Stomach smooth muscle (tissue), 2 donors: ENCODE data around the gene WDR91.

Experiments used
- H3K27ac ChIP-seq: one replicate; pipeline ENCODE4 v1.7.0; 2013; ENCODE audit warnings: mild to moderate bottlenecking, low read length, inconsistent platforms
- H3K27me3 ChIP-seq, 2 donors: one replicate each; pipeline ENCODE4 v1.7.0; 2013; ENCODE audit warnings: low read length in 2 of 2; ENCODE audit not compliant: insufficient read depth in 2 of 2, control insufficient read depth in 1 of 2
- H3K36me3 ChIP-seq, 2 donors: one replicate each; pipeline ENCODE4 v1.7.0; 2013; ENCODE audit warnings: low read length in 2 of 2; ENCODE audit not compliant: control insufficient read depth in 2 of 2, insufficient read depth in 2 of 2
- H3K4me1 ChIP-seq: one replicate; pipeline ENCODE4 v1.7.0; 2013; ENCODE audit warnings: low read length; ENCODE audit not compliant: control insufficient read depth, insufficient read depth
- H3K4me3 ChIP-seq, 2 donors: one replicate each; pipeline ENCODE4 v1.7.0; 2013; ENCODE audit warnings: low read length in 2 of 2
- H3K9ac ChIP-seq, 2 donors: one replicate each; pipeline ENCODE4 v1.7.0; 2013; ENCODE audit warnings: low read length in 2 of 2, mild to moderate bottlenecking in 1 of 2
- H3K9me3 ChIP-seq, 2 donors: one replicate each; pipeline ENCODE4 v1.7.0; 2013; ENCODE audit warnings: low read length in 2 of 2; ENCODE audit not compliant: control insufficient read depth in 2 of 2
- donor health status: healthy.
- donor health status: Pancreatic carcinoma.

WDR91 gene

DNA sequence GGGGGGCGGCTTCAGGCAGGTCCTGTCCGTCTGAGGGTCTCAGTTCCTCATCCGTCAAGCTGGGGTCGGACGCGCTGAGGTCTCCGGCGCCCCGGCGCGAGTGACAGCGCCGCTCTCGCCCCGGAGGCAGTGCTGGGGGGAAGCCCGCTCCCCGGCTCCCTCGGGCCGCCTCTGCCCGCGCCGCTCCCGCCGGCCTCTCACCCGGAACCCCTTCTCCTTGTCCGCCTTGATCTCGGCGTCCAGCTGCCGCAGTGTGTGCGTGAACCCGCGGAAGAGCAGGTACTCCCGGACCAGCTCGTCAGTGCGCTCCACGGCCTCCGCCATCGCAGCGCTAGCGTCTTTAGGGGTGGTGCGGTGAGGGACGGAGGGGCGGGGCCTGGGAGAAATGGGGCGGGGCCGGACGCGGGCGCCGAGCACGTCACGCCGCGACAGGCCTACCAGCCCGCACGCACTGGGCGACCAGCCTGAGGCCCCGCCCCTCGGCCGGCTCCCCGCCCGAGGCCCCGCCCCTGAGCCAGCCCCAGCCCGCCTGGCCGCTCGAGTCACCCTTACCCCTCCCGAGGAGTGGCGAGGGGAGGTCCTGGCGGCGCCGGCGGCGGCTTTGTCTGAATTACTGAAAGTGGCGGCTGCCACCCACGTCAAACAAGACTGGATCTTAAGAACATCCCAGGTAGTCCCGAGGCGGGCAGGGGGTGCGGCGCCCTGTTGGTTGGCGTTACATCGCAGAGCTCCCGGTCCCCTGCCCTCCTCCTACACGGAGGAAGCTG lies at the start of gene WDR91:
WDR91 (minus strand) TSS at position 348 of the 767 bp plus-strand sequence; CDS start at position 324, 24 bp downstream.
- H3K9ac ChIP-seq = peak within 1 kb of the TSS; percentile 78 to 93
- peak within 1 kb of the TSS; percentile 87 to 92 for H3K4me3 ChIP-seq
- H3K27ac ChIP-seq = peak within 1 kb of the TSS; percentile 92
- no peaks in the 10 kb centered on the region for H3K27me3 ChIP-seq
- H3K9me3 ChIP-seq = no peaks in the 10 kb centered on the region
- H3K4me1 ChIP-seq = peaks cover 19% of the 10 kb centered on the region
- peaks cover 0 to 6% of the 10 kb centered on the region in 2 donors for H3K36me3 ChIP-seq

DNA sequence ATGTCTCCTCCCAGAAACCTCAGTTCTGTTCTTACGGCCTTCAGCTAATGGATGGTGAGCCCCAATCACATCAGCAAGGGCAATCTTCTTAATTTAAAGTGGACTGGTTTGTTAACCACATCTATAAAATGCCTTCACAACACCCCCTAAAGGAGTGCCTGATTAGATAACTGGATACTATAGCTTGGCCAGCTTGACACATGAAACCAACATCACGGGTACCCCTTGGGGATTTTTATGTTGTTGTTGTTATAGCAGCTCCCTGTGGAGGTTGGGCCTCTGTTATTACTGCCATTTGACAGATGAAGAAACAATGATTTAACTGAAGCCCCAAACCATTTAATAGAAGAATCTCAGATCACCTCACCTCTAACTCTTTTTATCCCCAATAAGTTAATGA lies 49.1 kb upstream of the WDR91 start:
- Histone ChIP-seq H3K36me3 (no peaks in the 10 kb centered on the region), H3K9ac (no peak overlapping the region), H3K27ac (no peak overlapping the region), H3K4me1 (peaks cover 7% of the 10 kb centered on the region), H3K27me3 (no peaks in the 10 kb centered on the region), H3K9me3 (peaks cover 0 to 2% of the 10 kb centered on the region in 2 donors), H3K4me3 (no peak overlapping the region)

GRCh38 chr7:135259702-135260101 lies 48.4 kb upstream of the WDR91 start:
- Histone ChIP-seq H3K9ac (no peak overlapping the region), H3K27ac (no peak overlapping the region), H3K27me3 (no peaks in the 10 kb centered on the region), H3K9me3 (no peaks in the 10 kb centered on the region), H3K36me3 (no peaks in the 10 kb centered on the region), H3K4me1 (peaks cover 12% of the 10 kb centered on the region), H3K4me3 (no peak overlapping the region)

- no peak overlapping the region for H3K9ac ChIP-seq
- H3K27ac ChIP-seq = no peak overlapping the region
- no peaks in the 10 kb centered on the region for H3K9me3 ChIP-seq
- H3K36me3 ChIP-seq = no peaks in the 10 kb centered on the region
- no peak overlapping the region for H3K4me3 ChIP-seq
- H3K4me1 ChIP-seq = peaks cover 23% of the 10 kb centered on the region
- H3K27me3 ChIP-seq = no peaks in the 10 kb centered on the region
These were observed 47.3 kb upstream of the WDR91 start for GRCh38 chr7:135258585-135258984.

DNA sequence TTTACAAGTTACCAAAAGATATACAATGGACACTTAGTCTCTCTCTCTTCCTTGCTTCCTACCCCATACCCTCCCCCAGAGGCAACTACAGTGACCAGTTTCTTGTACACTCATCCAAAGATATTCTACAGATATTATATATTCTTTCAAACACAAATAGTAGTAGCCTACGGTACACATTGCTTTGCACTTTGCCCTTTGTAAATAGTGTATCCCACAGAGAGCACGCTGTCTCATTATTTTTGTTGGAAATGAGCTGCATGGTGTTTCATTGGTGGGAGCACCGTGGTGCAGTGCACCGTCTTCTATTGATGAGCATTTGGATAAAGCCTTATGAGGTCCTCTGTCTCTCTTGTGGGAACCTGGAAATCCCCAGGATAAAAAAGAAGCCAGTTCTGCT lies 46.5 kb upstream of the WDR91 start:
- no peaks in the 10 kb centered on the region for H3K9me3 ChIP-seq
- H3K9ac ChIP-seq = no peak overlapping the region
- no peak overlapping the region for H3K4me3 ChIP-seq
- no peaks in the 10 kb centered on the region for H3K36me3 ChIP-seq
- no peak overlapping the region for H3K27ac ChIP-seq
- H3K4me1 ChIP-seq = peaks cover 26% of the 10 kb centered on the region
- H3K27me3 ChIP-seq = no peaks in the 10 kb centered on the region

GRCh38 chr7:135253851-135254771 lies 42.8 kb upstream of the WDR91 start:
- Histone ChIP-seq H3K27ac (peak overlapping the region; percentile 86), H3K27me3 (no peaks in the 10 kb centered on the region), H3K9ac (peak overlapping the region; percentile 41 to 69), H3K4me1 (peaks cover 19% of the 10 kb centered on the region), H3K4me3 (peak overlapping the region in 1 of 2 donors; percentile 49), H3K36me3 (no peaks in the 10 kb centered on the region), H3K9me3 (no peaks in the 10 kb centered on the region)

DNA sequence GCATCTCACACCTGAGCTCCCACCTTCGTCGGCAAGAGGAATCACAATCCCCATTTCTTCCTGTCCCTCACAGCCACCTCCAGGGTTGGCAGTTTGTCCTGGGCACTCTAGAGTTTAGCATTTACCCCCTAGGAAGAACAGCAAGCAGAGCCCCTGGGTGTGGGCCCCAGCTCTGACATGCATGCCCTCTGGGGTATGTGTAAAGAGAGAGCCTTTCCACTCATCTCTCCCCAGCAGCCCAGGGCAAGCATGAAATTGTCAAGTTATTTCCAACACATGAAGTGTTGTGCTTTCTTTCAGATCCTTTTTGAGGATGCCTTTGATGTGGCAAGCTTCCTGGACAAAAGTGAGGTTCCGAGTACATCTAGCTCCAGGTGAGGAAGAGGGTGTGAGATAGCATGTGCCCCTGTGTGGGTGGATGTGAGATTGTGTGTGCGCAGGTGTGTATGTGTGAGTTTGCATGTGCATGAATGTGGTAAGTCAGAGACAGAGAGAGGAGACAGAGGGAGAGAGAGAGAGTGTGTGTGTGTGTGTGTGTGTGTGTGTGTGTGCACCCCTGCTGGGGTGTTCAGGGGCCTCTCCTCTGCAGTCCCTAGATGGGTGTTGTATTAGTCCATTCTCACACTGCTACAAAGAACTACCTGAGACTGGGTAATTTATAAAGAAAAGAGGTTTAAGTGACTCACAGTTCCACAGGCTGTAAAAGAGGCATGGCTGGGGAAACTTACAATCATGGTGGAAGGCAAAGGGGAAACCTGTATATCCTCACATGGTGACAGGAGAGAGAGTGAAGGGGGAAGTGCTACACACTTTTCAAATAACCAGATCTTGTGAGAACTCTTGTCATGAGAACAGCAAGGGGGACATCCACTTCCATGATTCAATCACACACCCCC lies 40.4 kb upstream of the WDR91 start:
- H3K27me3 ChIP-seq = no peaks in the 10 kb centered on the region
- no peaks in the 10 kb centered on the region for H3K9me3 ChIP-seq
- H3K4me1 ChIP-seq = peaks cover 19% of the 10 kb centered on the region
- H3K27ac ChIP-seq = no peak overlapping the region
- no peak overlapping the region for H3K9ac ChIP-seq
- H3K4me3 ChIP-seq = no peak overlapping the region
- H3K36me3 ChIP-seq = no peaks in the 10 kb centered on the region

DNA sequence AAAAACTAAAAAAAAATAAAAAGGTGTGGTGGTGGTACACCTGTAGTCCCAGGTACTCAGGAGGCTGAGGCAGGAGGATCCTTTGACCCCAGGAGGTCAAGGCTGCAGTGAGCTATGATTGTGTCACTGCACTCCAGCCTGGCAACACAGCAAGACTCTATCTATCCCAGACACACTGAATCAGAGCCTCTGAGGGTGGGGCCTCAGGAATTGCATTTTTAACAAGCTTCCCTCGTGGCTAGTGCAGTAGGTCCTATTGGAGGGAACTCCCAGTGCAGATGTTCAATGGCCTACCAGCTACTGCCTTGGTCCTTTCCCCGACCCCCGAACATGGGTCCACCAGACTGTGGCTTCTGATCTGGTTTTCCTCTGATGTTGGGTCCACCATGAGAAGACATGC lies 37.2 kb upstream of the WDR91 start:
- Histone ChIP-seq H3K36me3 (no peaks in the 10 kb centered on the region), H3K4me1 (peaks cover 5% of the 10 kb centered on the region), H3K27me3 (peaks cover 2 to 3% of the 10 kb centered on the region in 2 donors), H3K4me3 (no peak overlapping the region), H3K9me3 (no peaks in the 10 kb centered on the region), H3K27ac (no peak overlapping the region), H3K9ac (no peak overlapping the region)

GRCh38 chr7:135247746-135248471 lies 36.6 kb upstream of the WDR91 start:
- Histone ChIP-seq H3K4me1 (peaks cover 3% of the 10 kb centered on the region), H3K36me3 (no peaks in the 10 kb centered on the region), H3K4me3 (no peak overlapping the region), H3K27me3 (peaks cover 2 to 3% of the 10 kb centered on the region in 2 donors), H3K9me3 (no peaks in the 10 kb centered on the region), H3K9ac (no peak overlapping the region), H3K27ac (no peak overlapping the region)
